GM10266 (cell line): ENCODE measurements around the gene PSMD5.

ENCODE experiments used
- DNase-seq: peaks from one replicate; pipeline ENCODE4 v3.0.0; 2012; ENCODE audit errors: extremely low spot score
- TF ChIP-seq, protein P1 (sequence below): IDR thresholded peaks from 2 replicates; pipeline ENCODE4 v1.5.1; 2012; ENCODE audit warnings: mild to moderate bottlenecking, low read depth; ENCODE audit not compliant: control insufficient read depth, insufficient read depth; ENCODE audit errors: missing control alignments

Gene PSMD5

DNA sequence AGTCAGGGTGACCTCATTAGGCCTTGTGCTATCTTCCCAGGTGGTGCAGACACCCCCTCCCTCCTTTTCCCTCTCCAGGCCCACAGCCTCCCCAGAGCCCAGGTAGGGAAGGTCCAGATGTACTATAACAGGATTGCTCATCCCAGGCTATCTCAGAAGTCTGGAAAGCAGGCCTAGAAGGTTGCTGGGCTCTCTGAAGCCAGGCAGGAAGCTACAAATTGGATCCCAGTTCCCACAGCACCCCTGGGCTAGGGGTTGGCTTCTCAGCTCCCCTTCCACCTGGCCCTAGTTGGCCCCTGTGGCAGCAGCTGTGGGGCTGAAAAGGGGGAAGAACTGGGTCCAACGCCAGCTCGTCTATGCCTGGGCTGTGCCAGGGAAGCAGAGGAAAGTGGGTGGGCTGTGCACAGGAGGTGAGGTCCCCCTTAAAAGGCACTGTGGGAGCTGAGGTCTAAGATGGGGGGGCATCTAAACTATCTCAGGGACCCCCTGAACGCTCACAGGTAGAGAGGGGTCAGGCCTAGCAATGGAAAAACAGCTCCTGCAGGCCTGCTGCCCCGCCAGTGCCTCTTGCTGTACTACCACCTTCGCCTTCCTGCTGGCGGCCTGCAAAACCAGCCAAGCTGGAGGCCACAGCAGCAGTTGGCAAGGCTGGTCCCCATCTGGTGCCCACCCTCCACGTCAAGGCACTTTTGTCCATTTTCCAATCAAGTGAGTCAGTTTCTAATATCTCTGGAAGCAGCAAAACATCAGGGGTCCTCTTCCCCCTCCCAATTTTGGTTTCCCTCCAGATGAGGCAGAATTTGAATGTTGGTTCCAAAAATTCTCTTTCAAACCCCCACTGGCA, 13.3 kb upstream of the PSMD5 start:
- TF ChIP-seq, protein P1, sequence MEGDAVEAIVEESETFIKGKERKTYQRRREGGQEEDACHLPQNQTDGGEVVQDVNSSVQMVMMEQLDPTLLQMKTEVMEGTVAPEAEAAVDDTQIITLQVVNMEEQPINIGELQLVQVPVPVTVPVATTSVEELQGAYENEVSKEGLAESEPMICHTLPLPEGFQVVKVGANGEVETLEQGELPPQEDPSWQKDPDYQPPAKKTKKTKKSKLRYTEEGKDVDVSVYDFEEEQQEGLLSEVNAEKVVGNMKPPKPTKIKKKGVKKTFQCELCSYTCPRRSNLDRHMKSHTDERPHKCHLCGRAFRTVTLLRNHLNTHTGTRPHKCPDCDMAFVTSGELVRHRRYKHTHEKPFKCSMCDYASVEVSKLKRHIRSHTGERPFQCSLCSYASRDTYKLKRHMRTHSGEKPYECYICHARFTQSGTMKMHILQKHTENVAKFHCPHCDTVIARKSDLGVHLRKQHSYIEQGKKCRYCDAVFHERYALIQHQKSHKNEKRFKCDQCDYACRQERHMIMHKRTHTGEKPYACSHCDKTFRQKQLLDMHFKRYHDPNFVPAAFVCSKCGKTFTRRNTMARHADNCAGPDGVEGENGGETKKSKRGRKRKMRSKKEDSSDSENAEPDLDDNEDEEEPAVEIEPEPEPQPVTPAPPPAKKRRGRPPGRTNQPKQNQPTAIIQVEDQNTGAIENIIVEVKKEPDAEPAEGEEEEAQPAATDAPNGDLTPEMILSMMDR: no peak
- no peak for DNase-seq

DNA sequence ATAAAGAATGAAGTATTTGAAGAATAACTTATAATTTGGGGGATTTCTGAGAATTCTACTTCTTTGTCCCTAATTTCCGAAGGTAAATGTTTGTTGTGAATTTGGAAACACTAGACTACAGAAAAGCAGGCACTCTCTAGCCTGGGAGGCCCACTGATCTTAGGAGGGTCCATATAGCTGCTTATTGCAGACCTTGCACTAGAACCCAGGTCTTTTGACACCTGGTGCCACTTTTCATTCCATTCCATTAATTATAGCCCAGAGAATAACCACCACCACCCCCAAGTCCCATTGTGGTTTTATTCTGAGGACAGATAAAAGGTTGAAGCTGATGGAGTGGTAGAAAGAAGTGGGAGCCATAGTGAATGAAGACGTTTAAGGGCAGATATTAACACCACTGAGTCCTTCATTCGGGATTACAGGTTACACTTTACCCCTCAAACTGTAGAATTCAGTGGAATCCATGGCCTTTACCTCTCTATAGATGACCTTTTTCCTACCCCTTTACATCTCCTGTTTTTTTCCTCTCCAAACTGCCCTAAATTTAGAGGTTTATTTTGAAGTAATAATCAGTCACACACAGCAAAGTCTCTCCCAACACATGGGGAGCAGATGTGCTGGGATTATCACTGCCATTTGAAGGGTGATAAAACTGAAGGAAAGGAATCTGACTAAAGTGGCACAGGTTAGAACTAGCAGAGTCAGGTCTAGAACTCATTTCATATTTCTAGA, 12.0 kb upstream of the PSMD5 start:
- DNase-seq: no peak
- TF ChIP-seq, protein P1: no peak

DNA sequence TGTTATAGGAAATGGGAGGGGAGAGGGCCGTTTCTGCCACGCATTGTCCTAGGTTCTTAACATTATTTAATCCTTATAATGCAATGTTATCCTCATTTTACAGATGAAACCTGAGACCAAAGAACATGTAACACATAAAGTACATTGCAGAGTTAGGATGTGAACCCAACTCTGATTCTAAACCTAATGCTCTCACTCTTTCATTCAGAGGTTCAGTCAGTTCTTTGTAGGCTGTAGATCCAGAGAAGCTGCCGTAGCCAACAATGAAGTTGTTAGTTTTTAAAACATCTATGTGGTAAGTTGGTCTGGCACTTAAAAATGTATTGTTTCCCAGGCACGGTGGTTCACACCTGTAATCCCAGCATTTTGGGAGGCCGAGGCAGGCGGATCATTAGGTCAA, 10.5 kb upstream of the PSMD5 start:
- TF ChIP-seq, protein P1: no peak
- DNase-seq: no peak

DNA sequence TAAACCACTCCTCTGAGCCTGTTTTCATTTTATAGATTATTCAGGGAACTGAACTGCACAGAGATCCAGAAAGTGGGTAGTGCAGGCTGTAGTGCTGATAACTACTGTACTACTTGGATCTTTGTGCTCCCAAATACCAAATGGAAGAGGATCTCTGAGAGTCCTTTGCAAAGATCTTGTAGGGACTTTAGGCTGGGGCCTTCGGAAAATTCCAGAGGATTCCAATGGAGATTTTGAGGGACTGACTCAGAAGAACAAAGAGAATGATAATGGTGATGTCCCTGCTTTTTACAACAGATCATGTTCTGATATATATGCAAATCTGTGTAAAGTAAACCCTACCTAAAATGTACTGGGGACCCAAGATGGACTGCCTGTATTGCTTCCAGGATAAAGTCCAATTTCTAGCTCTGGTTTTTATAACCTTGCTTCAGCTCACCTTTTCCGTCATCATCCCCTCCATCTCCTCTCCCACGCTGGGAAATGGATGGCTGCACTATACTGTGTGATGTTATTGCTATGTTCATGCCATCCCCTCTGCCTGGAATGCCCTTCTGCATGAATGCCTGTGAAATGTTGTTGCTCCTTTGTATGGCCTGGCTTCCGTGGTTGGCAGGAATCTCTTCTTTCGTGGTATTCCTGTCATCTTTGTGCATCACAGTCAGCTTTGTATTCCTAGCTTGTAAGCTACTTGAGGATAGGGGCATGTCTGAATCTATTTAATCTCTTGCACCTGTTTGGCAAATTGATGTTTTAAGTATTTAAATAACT, 9.7 kb upstream of the PSMD5 start:
- no peak for DNase-seq

DNA sequence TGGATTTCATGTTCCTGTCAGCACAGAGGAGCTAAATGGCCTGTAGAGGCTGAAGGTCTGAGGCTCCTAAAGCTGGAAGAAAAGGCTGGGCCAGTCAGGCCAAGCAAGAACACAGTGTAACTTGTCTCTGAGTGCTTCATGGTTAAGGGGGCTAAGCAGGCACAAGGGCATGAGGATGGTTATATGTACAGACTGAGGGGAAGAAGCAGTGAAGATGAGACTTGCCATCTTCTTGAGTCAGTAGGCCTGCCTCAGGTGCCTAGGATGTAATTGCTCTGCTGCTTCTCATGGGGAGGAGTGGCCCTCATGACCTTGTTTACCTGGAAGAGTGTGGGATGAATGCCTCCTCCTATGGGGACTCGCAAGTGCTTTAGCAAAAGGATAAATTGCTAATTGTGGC, 8.7 kb upstream of the PSMD5 start:
- TF ChIP-seq, protein P1: no peak
- no peak for DNase-seq

More for the DNA sequence above, 9.7 kb upstream of the PSMD5 start:
- TF ChIP-seq, protein P1: no peak

DNA sequence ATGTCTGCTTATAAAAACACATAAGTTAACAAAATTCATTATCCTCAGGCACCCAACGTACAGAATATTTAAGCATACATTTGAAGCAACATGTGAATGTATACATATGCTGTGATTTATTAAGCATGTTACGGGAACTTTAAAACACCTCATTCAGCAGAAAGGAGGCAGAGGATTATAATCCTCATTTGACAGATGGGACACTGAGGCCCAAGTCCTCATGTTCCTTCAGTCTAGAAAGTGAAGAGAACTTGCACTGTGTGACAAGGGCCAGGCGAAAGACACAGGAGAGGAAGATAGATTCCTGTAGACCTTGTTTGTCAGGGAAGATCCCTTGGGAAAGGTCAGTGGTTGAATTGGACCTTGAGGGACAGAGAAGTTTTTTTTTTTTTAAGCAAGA, 7.6 kb upstream of the PSMD5 start:
- TF ChIP-seq, protein P1: no peak
- DNase-seq: no peak
